Omental fat pad (tissue), 4 donors: ENCODE measurements around the gene RTTN. TPM values are rescaled to one million over a fixed set of nuclear protein-coding genes. Genes with fewer than 3 reads are reported as not detected.

Source experiments
- ATAC-seq: fragments of 150-250 bp; one replicate; pipeline ENCODE4 v1.9.1; 2016; ENCODE audit warnings: mild to moderate bottlenecking, moderate library complexity; ENCODE audit not compliant: low FRiP score
- DNase-seq: peaks from one replicate; pipeline ENCODE4 v3.0.0-alpha.2; 2019; ENCODE audit warnings: low spot score
- CTCF ChIP-seq, 3 donors: fragments of 450-650 bp; IDR thresholded peaks; one replicate each; pipeline ENCODE4 v1.5.1; 2016 to 2017; ENCODE audit warnings: antibody characterized with exemption in 3 of 3, mild to moderate bottlenecking in 3 of 3, moderate library complexity in 2 of 3
- total RNA-seq, 4 donors: library from RNA; depleted of rRNA; stranded (reverse); fragments of >200 nt; gene quantifications; one replicate each; pipeline ENCODE4 v1.1.0, GENCODE V29; 2016

RTTN gene
- total RNA-seq, 4 donors from 2014 or later: 9.7 to 23.5 (median 11.0) TPM

DNA sequence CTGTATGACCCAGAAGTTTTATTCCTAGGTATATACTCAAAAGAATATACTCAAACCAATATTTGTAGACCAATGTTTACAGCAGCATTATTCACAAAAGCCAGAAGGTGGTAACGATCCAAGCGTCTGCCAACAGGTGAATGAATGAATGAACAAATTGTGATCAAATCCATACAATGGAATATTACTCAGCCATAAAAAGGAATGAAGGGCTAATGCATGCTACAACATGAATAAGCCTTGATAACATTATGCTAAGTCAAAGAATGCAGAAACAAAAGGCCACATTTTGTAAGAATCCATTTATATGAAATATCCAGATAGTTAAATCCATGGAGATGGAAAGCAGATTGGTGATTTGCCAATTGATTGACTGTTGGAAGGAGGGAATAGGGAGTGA lies 252.3 kb downstream of the RTTN start:
- no peak for TF ChIP-seq CTCF (IDR thresholded peaks at IDR 0.05)
- ATAC-seq (no peak), DNase-seq (no peak)

Other genes starting within 250 kb of the RTTN start
- gene SOCS6, start 83.4 kb upstream of the RTTN start, total RNA-seq: 10 to 100 TPM; 14.7 to 21.1 (median 16.7) TPM